Kasumi-1 (cell line): ENCODE data around the gene KCNN3.

Experiments
- DNase-seq, 2 experiments: peaks; one replicate each; lab custom pipeline; 2025; lab: John Stamatoyannopoulos, UW

KCNN3 gene

GRCh38 chr1:154840269-154841176 lies 29.6 kb downstream of the KCNN3 start:
- DNase-seq = peak; percentile 16 to 33

GRCh38 chr1:154839691-154840090 lies 30.4 kb downstream of the KCNN3 start:
- DNase-seq = no peak

DNA sequence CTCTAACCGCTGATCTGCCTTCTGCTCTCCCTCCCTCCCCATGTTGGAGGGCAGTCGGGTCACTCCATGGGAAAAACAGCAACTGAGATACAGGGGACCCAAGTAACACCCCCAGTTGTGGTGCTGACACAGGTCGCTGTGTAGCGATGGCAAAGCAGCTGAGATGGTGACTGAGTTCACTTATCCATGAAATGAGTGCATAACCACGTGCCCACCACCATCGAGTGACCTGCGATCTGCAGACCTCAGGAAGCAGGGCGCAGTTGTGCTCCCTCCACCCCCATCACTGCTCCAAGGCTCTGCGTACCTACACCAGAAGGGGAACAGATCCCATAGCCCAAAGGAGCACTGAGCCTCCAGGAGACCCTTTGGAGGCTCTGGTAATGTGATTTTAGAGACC lies 31.1 kb downstream of the KCNN3 start:
- no peak for DNase-seq

DNA sequence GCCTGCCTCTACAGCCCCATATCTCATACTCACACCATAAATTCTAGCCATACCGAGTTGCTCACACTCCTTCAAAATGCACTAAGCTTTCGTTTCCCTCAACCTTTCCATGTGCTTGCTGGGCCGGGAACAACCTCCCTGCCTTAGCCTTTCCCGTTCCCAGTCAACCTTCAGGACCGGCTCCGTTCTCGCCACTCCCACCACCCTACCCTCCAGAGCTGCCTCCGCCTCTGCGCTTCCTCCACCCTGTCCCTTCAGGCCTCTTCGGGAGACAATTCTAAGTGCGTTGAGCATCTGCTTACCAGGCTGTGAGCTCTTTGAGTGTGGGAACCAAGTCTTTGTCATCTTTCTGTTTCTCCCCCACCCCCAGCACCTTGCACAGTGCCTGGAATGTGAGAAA lies 31.6 kb downstream of the KCNN3 start:
- no peak for DNase-seq

DNA sequence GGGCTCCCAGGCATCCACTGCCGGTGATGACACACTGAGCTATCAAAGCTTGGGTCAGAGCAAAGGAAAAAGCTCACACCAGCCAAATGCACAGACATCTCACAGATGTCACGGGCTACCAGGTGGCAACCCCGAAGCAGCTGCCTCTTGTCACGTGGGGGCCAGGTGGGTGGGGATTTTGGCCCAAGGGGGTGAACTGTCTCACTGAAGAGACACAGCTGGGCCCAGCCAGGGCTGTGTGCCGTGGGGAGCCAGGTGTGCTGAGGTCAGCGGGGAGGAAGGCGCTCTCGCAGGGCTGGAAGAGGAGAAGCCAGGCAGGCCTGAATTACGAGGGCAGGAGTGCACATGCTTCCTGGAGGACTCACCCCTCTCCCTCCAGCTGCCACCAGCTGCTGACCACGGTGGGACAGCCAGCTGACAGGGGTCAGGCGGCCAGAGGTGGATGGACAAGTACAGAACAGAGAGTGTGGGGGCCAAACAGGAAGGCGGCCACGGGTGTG lies 32.4 kb downstream of the KCNN3 start:
- DNase-seq = no peak

DNA sequence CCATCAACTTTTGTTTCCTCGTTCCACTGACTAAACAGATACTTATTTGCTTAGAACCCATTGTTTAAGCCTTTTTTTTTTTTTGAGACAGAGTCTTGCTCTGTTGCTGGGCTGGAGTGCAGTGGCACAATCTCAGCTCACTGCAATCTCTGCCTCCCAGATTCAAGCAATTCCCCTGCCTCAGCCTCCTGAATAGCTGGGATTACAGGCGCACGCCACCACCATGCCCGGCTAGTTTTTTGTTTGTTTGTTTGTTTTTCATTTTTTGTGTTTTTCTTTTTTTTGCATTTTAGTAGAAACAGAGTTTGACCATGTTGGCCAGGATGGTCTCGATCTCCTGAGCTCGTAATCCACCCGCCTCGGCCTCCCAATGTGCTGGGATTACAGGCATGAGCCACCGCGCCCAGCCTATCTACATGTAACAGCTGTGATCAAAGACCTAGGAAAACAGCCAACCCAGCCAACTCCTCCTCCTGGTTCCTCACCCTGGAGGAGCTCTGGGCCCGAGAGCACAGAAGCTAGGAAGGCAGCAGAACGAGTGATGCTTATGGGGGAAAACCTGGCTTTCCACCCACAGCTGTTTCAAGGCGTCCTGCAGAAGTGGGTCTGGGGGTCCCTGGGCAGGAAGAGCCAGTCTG lies 32.9 kb downstream of the KCNN3 start:
- DNase-seq = no peak

DNA sequence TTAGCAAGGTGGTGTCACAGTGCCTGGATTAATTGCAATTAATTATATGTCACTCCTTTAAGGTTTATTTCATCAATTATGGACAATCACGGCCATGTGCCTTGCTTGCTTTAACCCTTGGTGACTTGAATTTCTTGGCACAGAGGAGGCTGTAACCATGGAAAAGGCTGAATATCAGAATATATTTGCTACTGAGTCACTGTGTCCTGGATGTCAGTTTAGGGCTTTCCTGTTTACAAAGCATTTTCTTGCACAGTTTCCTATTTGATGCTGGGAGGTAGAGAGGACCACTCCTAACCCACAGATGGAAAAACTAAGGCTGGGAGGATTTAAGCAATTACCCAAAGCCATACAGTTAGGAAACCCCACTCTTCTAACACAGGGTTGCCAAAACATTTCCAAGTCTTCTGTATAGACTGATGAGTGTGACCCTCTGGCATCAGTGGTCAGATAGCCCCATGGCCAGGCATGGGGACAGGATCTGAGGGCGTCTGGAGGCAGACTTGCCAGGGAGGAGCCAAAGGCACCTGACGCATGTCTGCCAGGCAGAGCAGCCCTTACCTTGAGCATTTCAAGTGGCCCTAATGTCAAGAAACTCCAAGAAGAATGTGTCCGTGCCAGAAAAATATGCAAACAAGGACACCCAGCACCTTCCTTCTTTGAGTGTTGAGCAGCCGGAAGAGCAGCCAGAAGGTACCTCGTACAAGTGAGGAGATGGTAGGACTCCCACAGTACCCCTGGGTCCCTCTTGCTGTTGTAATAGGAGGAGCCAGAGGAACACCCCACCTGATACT lies 34.4 kb downstream of the KCNN3 start:
- DNase-seq = no peak

DNA sequence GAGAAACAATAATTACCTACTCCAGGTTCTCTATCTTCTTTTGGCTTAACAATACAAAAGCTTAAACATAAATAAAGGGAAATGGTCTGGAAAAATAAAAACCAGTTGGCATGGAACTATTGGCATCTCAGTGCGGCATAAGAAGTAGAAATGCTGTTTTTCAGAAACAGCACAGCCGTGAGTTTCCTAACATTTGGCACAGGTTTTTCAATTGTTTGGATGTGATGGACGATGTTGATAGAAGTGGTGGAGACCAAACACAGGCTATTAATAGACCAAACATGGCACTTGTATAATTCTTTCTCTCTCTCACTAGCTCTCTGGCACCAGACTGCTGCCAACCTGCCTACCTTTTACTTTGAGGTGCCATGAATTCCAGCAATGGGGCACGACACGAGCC lies 36.2 kb downstream of the KCNN3 start:
- no peak for DNase-seq

- DNase-seq = no peak
These were observed 36.9 kb downstream of the KCNN3 start for GRCh38 chr1:154833209-154833608.

DNA sequence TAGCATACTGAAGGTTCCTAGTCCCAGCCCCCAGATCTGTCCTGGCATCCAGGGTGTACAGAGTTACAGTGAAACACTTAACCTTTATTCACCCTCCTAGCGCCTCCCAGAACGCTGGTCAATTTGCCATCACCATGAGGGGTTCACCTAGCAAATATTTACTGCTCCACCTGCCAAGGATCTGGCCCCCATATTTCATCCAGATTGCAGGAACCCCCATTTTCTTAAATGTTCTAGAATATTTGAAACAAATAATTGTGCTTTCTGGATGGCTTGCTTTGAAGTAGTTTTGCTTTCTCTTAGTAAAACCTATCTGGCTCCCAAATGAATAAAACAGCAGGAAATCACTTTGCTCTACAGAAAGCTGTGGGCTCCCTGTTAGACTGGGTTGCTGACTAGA lies 37.7 kb downstream of the KCNN3 start:
- no peak for DNase-seq

DNA sequence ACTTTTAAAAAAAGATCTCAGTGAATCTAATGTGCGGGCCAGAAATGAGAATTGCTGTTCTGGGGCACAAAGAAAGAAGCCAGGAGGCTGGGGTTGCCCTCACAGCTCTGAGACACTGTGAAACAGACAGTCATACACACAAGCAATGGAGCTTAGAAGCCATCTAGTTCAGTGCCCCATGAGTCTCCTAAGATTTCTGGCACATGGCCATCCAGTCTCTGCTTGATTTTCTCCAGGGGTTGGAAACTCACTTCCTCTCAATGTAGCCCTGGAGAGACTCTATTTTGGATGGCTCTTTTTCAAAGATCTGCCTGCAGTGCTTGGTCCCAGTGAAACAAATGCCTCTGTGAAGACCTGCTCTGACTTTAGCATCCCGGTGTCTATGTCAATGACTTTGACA lies 38.6 kb downstream of the KCNN3 start:
- no peak for DNase-seq

- DNase-seq = no peak
These were observed 41.0 kb downstream of the KCNN3 start for GRCh38 chr1:154829062-154829461.

GRCh38 chr1:154824179-154825000 lies 45.7 kb downstream of the KCNN3 start:
- no peak for DNase-seq

GRCh38 chr1:154822717-154823116 lies 47.4 kb downstream of the KCNN3 start:
- no peak for DNase-seq

- no peak for DNase-seq
These were observed 47.8 kb downstream of the KCNN3 start for GRCh38 chr1:154822233-154822632.

GRCh38 chr1:154821083-154821482 lies 49.0 kb downstream of the KCNN3 start:
- DNase-seq = no peak

DNA sequence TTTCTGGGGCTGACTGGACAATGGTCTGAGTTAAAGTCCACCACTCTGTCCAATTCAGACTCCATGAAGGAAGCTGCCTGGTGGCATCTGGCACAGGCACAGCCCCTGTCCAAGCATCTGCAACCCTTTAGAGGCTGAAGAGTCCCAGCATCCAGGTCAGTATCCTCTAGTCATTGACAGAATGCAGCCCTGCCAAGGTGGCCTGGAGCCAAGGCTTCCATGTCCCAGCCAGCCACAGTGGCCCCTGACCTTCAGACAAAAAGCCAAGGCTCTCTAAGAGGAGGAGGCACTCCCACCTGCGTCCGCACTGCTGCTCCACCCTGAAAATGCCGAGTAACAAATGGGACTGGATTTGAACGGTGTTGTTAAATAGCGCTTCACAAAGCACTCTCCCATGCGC lies 49.4 kb downstream of the KCNN3 start:
- DNase-seq = no peak

DNA sequence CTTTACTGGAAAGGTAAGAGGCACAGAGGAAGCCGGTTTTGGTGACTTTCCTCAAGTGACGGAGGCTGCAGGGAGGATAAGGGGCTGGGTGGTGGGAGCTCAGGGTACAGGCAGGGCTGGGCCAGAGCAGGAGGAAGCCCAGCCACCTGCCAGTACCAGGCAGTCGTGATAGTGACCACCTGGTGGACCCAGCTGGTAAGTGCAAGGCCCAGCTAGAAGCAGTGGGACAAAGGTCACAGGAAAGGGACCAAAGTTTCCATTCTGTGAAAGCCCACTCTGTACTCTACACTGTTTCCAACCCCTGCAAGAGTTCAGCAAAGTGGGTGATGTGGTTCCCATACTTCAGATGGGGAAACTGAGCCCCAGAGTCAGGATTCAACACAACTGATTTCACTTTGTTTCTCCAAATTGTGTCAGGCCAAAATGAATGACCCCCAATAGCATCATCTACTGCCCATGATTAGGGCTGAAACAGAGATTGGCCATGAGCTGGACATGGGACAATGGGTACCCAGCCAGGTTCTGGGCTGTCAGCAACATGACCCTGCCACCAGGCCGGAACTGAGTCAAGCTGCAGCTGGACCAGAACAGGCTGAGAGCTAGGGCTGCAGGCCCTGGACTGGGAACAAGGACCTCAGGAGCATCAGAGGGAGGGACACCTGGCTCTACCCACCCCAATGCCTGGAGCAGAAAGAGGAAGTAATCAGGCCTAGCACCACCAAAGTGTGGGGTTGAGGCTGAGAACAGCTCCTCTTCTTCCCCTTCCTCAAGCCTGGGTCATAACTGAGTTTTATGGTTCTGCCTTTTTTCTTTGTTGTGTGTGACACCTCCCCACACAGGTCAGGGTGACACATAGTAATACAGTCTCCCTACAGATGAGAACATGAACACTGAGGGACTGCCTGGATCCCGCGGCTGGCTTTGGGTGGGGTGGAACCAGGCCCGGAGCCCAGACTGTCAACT lies 50.2 kb downstream of the KCNN3 start:
- peak; percentile 64 to 76 for DNase-seq

DNA sequence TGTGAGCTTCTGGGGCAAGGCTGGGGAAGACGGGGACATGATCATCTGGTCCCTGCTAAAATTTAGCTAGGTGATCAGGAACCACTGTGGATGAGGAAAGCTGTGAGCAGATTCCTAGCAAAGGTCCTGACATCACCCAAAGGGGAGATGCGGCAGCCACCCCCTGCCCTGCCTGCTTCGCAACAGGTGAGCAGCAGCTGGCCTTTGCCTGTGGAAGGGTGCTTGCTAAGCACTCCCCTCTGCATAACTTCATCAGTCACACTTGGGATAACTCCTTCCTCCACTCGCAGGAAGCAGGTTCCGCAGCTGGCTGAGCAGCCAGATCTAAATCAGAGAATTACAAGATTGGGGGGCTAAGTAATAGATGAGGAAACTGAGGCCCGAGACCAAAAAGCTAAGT lies 51.2 kb downstream of the KCNN3 start:
- no peak for DNase-seq

- DNase-seq = no peak
These were observed 53.1 kb downstream of the KCNN3 start for GRCh38 chr1:154816937-154817336.
